Measurements from ENCODE around the gene SETBP1.

DNA sequence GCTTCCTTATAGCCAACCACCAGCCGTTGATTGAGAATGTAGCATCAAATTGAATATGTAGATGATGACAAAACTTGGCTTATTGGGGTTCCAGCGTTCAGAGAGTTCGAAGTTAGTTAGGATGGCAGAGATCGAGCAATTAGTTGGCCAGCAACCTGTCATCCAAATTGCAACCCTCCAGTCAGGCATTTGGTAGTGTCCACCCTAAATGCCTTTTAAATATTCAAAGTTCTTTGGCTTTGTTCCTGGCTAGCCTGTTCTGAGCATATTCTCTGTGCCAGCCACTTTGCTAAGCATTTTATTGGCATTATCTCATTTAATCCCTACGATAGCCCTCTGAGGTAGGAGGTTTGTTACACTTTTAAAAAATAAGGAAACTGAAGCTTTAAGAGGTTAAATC lies 342.8 kb downstream of the SETBP1 start:
- TF ChIP-seq, protein P1, sequence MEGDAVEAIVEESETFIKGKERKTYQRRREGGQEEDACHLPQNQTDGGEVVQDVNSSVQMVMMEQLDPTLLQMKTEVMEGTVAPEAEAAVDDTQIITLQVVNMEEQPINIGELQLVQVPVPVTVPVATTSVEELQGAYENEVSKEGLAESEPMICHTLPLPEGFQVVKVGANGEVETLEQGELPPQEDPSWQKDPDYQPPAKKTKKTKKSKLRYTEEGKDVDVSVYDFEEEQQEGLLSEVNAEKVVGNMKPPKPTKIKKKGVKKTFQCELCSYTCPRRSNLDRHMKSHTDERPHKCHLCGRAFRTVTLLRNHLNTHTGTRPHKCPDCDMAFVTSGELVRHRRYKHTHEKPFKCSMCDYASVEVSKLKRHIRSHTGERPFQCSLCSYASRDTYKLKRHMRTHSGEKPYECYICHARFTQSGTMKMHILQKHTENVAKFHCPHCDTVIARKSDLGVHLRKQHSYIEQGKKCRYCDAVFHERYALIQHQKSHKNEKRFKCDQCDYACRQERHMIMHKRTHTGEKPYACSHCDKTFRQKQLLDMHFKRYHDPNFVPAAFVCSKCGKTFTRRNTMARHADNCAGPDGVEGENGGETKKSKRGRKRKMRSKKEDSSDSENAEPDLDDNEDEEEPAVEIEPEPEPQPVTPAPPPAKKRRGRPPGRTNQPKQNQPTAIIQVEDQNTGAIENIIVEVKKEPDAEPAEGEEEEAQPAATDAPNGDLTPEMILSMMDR (conservative IDR thresholded peaks at IDR 0.05 in 1 of 2, IDR thresholded peaks at IDR 0.05 in 1 of 2; ENCODE audit: extremely low read depth in 1 of 2, insufficient read depth in 1 of 2, low read depth in 1 of 2, low read length in 2 of 2): no peak
- TF ChIP-seq EZH2 (IDR thresholded peaks at IDR 0.05; ENCODE audit: borderline replicate concordance, low read length): no peak
